Endothelial cell (in vitro differentiated cells): ENCODE results near the gene CADM1. TPM values are rescaled to one million over a fixed set of nuclear protein-coding genes. Genes with fewer than 3 reads are reported as not detected.

Experiments
- DNase-seq: peaks from one replicate; pipeline ENCODE4 v3.0.0; 2021; ENCODE audit warnings: low spot score
- H3K27ac Mint-ChIP-seq: one replicate; pipeline ENCODE4 v1.8.0; 2021; ENCODE audit warnings: mixed read lengths, inconsistent platforms; ENCODE audit not compliant: unreplicated experiment
- H3K27me3 Mint-ChIP-seq: one replicate; pipeline ENCODE4 v1.8.0; 2021; ENCODE audit warnings: mild to moderate bottlenecking, moderate library complexity, mixed read lengths, inconsistent platforms; ENCODE audit not compliant: unreplicated experiment
- H3K36me3 Mint-ChIP-seq: one replicate; pipeline ENCODE4 v1.8.0; 2021; ENCODE audit warnings: mild to moderate bottlenecking, low read depth, mixed read lengths, inconsistent platforms; ENCODE audit not compliant: unreplicated experiment
- H3K4me1 Mint-ChIP-seq: one replicate; pipeline ENCODE4 v1.8.0; 2021; ENCODE audit warnings: mild to moderate bottlenecking, mixed read lengths, inconsistent platforms; ENCODE audit not compliant: unreplicated experiment
- H3K4me3 Mint-ChIP-seq: one replicate; pipeline ENCODE4 v1.8.0; 2021; ENCODE audit warnings: mild to moderate bottlenecking, mixed read lengths, inconsistent platforms; ENCODE audit not compliant: unreplicated experiment
- H3K9me3 Mint-ChIP-seq: one replicate; pipeline ENCODE4 v1.8.0; 2021; ENCODE audit warnings: mixed read lengths, inconsistent platforms; ENCODE audit not compliant: unreplicated experiment
- CTCF ChIP-seq: fragments of 200-600 bp; sonication (generic); IDR thresholded peaks from one replicate; pipeline ENCODE4 v1.5.0; 2021; ENCODE audit warnings: antibody characterized with exemption; ENCODE audit not compliant: unreplicated experiment
- total RNA-seq: library from RNA; stranded (reverse); fragmentation: NEBNext Ultra II Directional; extraction: Animal tissue kit (Norgen Biotek cat#: 25700); gene quantifications from one replicate; pipeline ENCODE4 v1.2.1, GENCODE V29; 2021; ENCODE audit not compliant: unreplicated experiment

CADM1 gene
- total RNA-seq, 1 donor from 2014 or later, result 65.5 TPM

- peaks cover 2% of the 10 kb centered on the region for H3K4me1 Mint-ChIP-seq
- no peak for TF ChIP-seq CTCF
- no peak for DNase-seq
- H3K27ac Mint-ChIP-seq, result no peak overlapping the region
- H3K4me3 Mint-ChIP-seq, result no peak overlapping the region
- H3K36me3 Mint-ChIP-seq, result no peaks in the 10 kb centered on the region
- H3K9me3 Mint-ChIP-seq, result no peaks in the 10 kb centered on the region
- no peaks in the 10 kb centered on the region for H3K27me3 Mint-ChIP-seq
These were observed 331.1 kb downstream of the CADM1 start for GRCh38 chr11:115173136-115173535.

GRCh38 chr11:115170133-115170815 is 333.9 kb downstream of the CADM1 start:
- Mint-ChIP-seq H3K27me3 (peaks cover 1% of the 10 kb centered on the region), H3K27ac (no peak overlapping the region), H3K36me3 (no peaks in the 10 kb centered on the region), H3K4me3 (no peak overlapping the region), H3K9me3 (no peaks in the 10 kb centered on the region), H3K4me1 (peaks cover 1% of the 10 kb centered on the region)
- peak; percentile 95 for TF ChIP-seq CTCF
- DNase-seq, result peak; percentile 50

- no peak overlapping the region for H3K4me3 Mint-ChIP-seq
- DNase-seq, result no peak
- H3K9me3 Mint-ChIP-seq, result no peaks in the 10 kb centered on the region
- peaks cover 1% of the 10 kb centered on the region for H3K27me3 Mint-ChIP-seq
- H3K36me3 Mint-ChIP-seq, result no peaks in the 10 kb centered on the region
- H3K4me1 Mint-ChIP-seq, result peaks cover 7% of the 10 kb centered on the region
- H3K27ac Mint-ChIP-seq, result no peak overlapping the region
- no peak for TF ChIP-seq CTCF
These were observed 335.0 kb downstream of the CADM1 start for GRCh38 chr11:115169251-115169650.

- H3K27me3 Mint-ChIP-seq, result peaks cover 1% of the 10 kb centered on the region
- DNase-seq, result no peak
- no peaks in the 10 kb centered on the region for H3K36me3 Mint-ChIP-seq
- no peaks in the 10 kb centered on the region for H3K9me3 Mint-ChIP-seq
- no peak overlapping the region for H3K4me3 Mint-ChIP-seq
- no peak for TF ChIP-seq CTCF
- H3K27ac Mint-ChIP-seq, result no peak overlapping the region
- peaks cover 7% of the 10 kb centered on the region for H3K4me1 Mint-ChIP-seq
These were observed 335.5 kb downstream of the CADM1 start for GRCh38 chr11:115168686-115169085.

GRCh38 chr11:115168229-115168671 is 336.0 kb downstream of the CADM1 start:
- H3K36me3 Mint-ChIP-seq, result no peaks in the 10 kb centered on the region
- TF ChIP-seq CTCF, result no peak
- H3K4me3 Mint-ChIP-seq, result no peak overlapping the region
- H3K9me3 Mint-ChIP-seq, result no peaks in the 10 kb centered on the region
- H3K27ac Mint-ChIP-seq, result no peak overlapping the region
- H3K4me1 Mint-ChIP-seq, result peaks cover 7% of the 10 kb centered on the region
- H3K27me3 Mint-ChIP-seq, result peaks cover 1% of the 10 kb centered on the region
- no peak for DNase-seq
